ENCODE measurements around the gene SLTM.
A peak's percentile ranks its signal among the peaks of the same experiment; 100 is the strongest.

DNA sequence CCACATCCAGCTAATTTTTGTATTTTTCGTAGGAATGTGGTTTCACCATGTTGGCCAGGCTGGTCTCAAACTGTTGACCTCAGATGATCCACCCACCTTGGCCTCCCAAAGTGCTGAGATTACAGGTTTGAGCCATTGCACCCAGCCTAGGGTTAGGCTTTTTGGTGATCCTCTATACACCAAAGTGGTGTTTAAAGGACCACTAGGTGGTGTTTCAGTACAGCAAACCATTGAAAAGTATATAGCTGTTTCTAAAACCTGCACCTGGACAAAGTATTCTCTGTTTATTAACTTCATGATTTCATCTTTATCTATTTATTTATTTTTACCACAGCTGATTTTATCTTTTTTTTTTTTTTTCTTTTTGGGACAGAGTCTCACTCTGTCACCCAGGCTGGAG lies 94.0 kb downstream of the SLTM start:
- TF ChIP-seq, protein P1, sequence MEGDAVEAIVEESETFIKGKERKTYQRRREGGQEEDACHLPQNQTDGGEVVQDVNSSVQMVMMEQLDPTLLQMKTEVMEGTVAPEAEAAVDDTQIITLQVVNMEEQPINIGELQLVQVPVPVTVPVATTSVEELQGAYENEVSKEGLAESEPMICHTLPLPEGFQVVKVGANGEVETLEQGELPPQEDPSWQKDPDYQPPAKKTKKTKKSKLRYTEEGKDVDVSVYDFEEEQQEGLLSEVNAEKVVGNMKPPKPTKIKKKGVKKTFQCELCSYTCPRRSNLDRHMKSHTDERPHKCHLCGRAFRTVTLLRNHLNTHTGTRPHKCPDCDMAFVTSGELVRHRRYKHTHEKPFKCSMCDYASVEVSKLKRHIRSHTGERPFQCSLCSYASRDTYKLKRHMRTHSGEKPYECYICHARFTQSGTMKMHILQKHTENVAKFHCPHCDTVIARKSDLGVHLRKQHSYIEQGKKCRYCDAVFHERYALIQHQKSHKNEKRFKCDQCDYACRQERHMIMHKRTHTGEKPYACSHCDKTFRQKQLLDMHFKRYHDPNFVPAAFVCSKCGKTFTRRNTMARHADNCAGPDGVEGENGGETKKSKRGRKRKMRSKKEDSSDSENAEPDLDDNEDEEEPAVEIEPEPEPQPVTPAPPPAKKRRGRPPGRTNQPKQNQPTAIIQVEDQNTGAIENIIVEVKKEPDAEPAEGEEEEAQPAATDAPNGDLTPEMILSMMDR (IDR thresholded peaks at IDR 0.05), result peak in 1 of 6 experiments; percentile 4
- TF ChIP-seq POLR2A (IDR thresholded peaks at IDR 0.05), result no peak
